CD14-positive monocyte (primary cell): ENCODE results near the gene SBF2. TPM values are rescaled to one million over a fixed set of nuclear protein-coding genes. Genes with fewer than 3 reads are reported as not detected.

Source experiments
- DNase-seq, 3 donors: peaks; one replicate each; pipeline ENCODE4 v3.0.0-alpha.2; 2011 to 2022
- H2AFZ ChIP-seq: 2 replicates; pipeline ENCODE4 v1.6.0; 2012; ENCODE audit warnings: mild to moderate bottlenecking, low read depth, low read length, inconsistent platforms; ENCODE audit not compliant: insufficient read depth, poor library complexity, severe bottlenecking
- H3K27ac ChIP-seq, 2 donors: 1 replicate in 1 of 2; 2 replicates in 1 of 2; pipeline ENCODE4 v1.5.1; 2012 to 2013; ENCODE audit warnings: low read length in 2 of 2, control low read depth in 1 of 2, inconsistent platforms in 1 of 2, low read depth in 1 of 2, mild to moderate bottlenecking in 1 of 2
- H3K27me3 ChIP-seq, 2 donors: one replicate each; pipeline versions ENCODE4 v1.6.0 to v1.6.1; 2011 to 2013; ENCODE audit warnings: low read length in 2 of 2; ENCODE audit not compliant: control insufficient read depth in 2 of 2, insufficient read depth in 2 of 2
- H3K36me3 ChIP-seq, 2 donors: replicated peaks in 1 of 2; 1 replicate in 1 of 2; 2 replicates in 1 of 2; pipeline versions ENCODE4 v1.5.1 to v1.6.1; 2012 to 2013; ENCODE audit warnings: low read length in 2 of 2, control low read depth in 1 of 2, inconsistent platforms in 1 of 2, mild to moderate bottlenecking in 1 of 2; ENCODE audit not compliant: insufficient read depth in 2 of 2, control insufficient read depth in 1 of 2
- H3K4me1 ChIP-seq, 2 donors: 1 replicate in 1 of 2; 2 replicates in 1 of 2; pipeline versions ENCODE4 v1.5.1 to v1.6.1; 2012 to 2013; ENCODE audit warnings: low read length in 2 of 2, control low read depth in 1 of 2, inconsistent platforms in 1 of 2, mild to moderate bottlenecking in 1 of 2, moderate library complexity in 1 of 2; ENCODE audit not compliant: insufficient read depth in 2 of 2, control insufficient read depth in 1 of 2
- H3K4me2 ChIP-seq: replicated peaks from 2 replicates; pipeline ENCODE3; 2012; ENCODE audit warnings: low read length, moderate library complexity, mild to moderate bottlenecking; ENCODE audit not compliant: poor library complexity, severe bottlenecking; ENCODE audit errors: extremely low read depth
- H3K4me3 ChIP-seq, 3 experiments: fragments of 200-600 bp in 1 of 3; sonication (generic) in 1 of 3; replicated peaks in 1 of 3; 1 replicate in 2 of 3; 2 replicates in 1 of 3; pipeline ENCODE4 v1.5.1; 2011 to 2013; ENCODE audit warnings: low read length in 3 of 3, mild to moderate bottlenecking in 3 of 3, control low read depth in 2 of 3, low read depth in 2 of 3, inconsistent platforms in 1 of 3, moderate library complexity in 1 of 3
- H3K79me2 ChIP-seq: 2 replicates; pipeline ENCODE4 v1.6.0; 2012; ENCODE audit warnings: mild to moderate bottlenecking, control low read depth, inconsistent platforms, low read length, moderate library complexity; ENCODE audit not compliant: insufficient read depth
- H3K9ac ChIP-seq: 2 replicates; pipeline ENCODE4 v1.6.0; 2017; ENCODE audit warnings: low read length, mild to moderate bottlenecking; ENCODE audit not compliant: insufficient read depth, poor library complexity, severe bottlenecking
- H3K9me3 ChIP-seq, 2 donors: replicated peaks in 1 of 2; 1 replicate in 1 of 2; 2 replicates in 1 of 2; pipeline versions ENCODE4 v1.5.1 to v1.6.1; 2012 to 2013; ENCODE audit warnings: low read length in 2 of 2, control low read depth in 1 of 2; ENCODE audit not compliant: control insufficient read depth in 1 of 2, insufficient read depth in 1 of 2
- H4K20me1 ChIP-seq: 2 replicates; pipeline ENCODE4 v1.6.0; 2012; ENCODE audit warnings: mild to moderate bottlenecking, low read length, control low read depth, moderate library complexity; ENCODE audit not compliant: insufficient read depth
- H3K27ac Mint-ChIP-seq, 7 donors: one replicate each; pipeline ENCODE4 v1.8.0; 2020; ENCODE audit warnings: mild to moderate bottlenecking in 7 of 7, mixed read lengths in 7 of 7, moderate library complexity in 6 of 7, inconsistent platforms in 2 of 7
- H3K27me3 Mint-ChIP-seq, 3 donors: one replicate each; pipeline ENCODE4 v1.8.0; 2021 to 2022; ENCODE audit warnings: low read depth in 3 of 3, mild to moderate bottlenecking in 3 of 3, mixed read lengths in 3 of 3, moderate library complexity in 3 of 3, inconsistent platforms in 1 of 3
- H3K36me3 Mint-ChIP-seq, 2 donors: one replicate each; pipeline ENCODE4 v1.8.0; 2020; ENCODE audit warnings: mixed read lengths in 2 of 2, inconsistent platforms in 1 of 2, mild to moderate bottlenecking in 1 of 2
- H3K4me1 Mint-ChIP-seq: one replicate; pipeline ENCODE4 v1.8.0; 2020; ENCODE audit warnings: mild to moderate bottlenecking, mixed read lengths
- H3K4me3 Mint-ChIP-seq, 2 donors: one replicate each; pipeline ENCODE4 v1.8.0; 2020; ENCODE audit warnings: mild to moderate bottlenecking in 2 of 2, mixed read lengths in 2 of 2, moderate library complexity in 1 of 2
- H3K9me3 Mint-ChIP-seq, 7 donors: one replicate each; pipeline ENCODE4 v1.8.0; 2020 to 2022; ENCODE audit warnings: mixed read lengths in 7 of 7, mild to moderate bottlenecking in 6 of 7, moderate library complexity in 6 of 7, inconsistent platforms in 2 of 7
- WGBS: methylation state at CpG from one replicate; pipeline ENCODE4 v1.1.5; 2013; ENCODE audit warnings: missing lambda C conversion rate; ENCODE audit not compliant: insufficient coverage; 5-methylcytosine and 5-hydroxymethylcytosine counted together
- intact Hi-C, 2 donors: fragments of 100-400 bp; cut with micrococcal nuclease; formaldehyde crosslinking; loops; one replicate each; pipeline versions ENCODE4 v1.15.0 to v1.15.1; 2023
- polyA plus RNA-seq, 3 donors: library from polyadenylated mRNA; depleted of rRNA in 1 of 3; unstranded in 2 of 3; stranded (reverse) in 1 of 3; fragments of 300-500 nt in 2 of 3; fragments of >200 nt in 1 of 3; fragmentation: Illumina TruSeq in 2 of 3; gene quantifications; 1 replicate in 2 of 3; 2 replicates in 1 of 3; pipeline ENCODE4 v1.2.3, GENCODE V29; 2012 to 2021
- TF ChIP-seq, protein P1 (sequence below): fragments of 200-600 bp; IDR thresholded peaks from one replicate; pipeline ENCODE4 v1.8.0; 2022; ENCODE audit warnings: antibody characterized with exemption, mild to moderate bottlenecking

The SBF2 gene
- polyA plus RNA-seq, 3 donors, result 8.9 to 30.7 (median 16.4) TPM

DNA sequence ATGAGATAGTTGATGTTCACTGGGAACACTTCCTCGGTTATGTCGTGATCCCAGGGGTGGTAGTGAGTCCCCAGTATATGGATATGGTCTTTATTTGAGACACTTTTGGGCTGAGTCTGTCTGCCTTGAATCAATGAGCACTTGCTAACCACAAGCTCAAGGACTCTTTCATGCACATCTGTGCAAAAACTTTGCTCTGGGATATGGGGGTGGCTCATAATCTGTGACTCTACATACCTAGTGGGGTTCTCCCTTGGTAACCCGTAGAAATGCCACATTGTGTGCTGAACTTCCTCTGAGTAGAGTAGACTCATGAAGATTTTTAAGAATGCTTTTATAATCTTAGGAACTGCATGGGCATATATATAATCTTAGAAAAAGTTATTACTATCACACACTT, 560.8 kb downstream of the SBF2 start:
- intact Hi-C loops, result no loop called here
- peaks cover 27 to 88% of the 10 kb centered on the region in 2 donors for H3K36me3 ChIP-seq
- no peaks in the 10 kb centered on the region for H3K4me1 ChIP-seq

DNA sequence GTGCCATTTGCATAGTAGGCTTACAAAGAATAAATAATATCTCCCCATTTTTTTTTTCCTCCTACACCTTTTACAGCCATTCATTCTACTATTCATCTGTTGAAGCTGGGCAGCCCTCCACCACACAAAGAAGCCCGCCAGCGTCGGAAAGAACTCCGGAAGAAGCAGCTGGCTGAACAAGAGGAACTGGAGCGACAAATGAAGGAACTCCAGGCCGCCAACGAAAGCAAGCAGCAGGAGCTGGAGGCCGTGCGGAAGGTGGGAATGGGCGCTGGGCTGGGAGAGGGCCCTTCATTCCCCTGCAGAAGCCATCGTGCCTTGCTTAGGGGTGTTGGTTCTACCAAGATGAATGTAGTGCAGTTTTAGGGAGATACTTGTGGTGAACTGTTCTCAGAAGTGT, 561.6 kb downstream of the SBF2 start:
- Mint-ChIP-seq H3K36me3 (peaks cover 63 to 84% of the 10 kb centered on the region in 2 donors), H3K9me3 (peaks cover 2 to 13% (median 6%) of the 10 kb centered on the region in 7 donors), H3K27ac (peak overlapping the region in 2 of 7 donors; percentile 7 to 47), H3K27me3 (no peaks in the 10 kb centered on the region), H3K4me3 (peak overlapping the region; percentile 13 to 22), H3K4me1 (peaks cover 4% of the 10 kb centered on the region)
- Histone ChIP-seq H3K27ac (no peak overlapping the region), H3K79me2 (no peaks in the 10 kb centered on the region), H3K9me3 (no peaks in the 10 kb centered on the region), H3K36me3 (peaks cover 29 to 90% of the 10 kb centered on the region in 2 donors), H3K4me1 (no peaks in the 10 kb centered on the region), H3K9ac (no peak overlapping the region), H3K4me3 (no peak overlapping the region), H3K27me3 (no peaks in the 10 kb centered on the region), H4K20me1 (peaks cover 4% of the 10 kb centered on the region), H2AFZ (no peak overlapping the region), H3K4me2 (no peak overlapping the region)
- 70% methylated on average over 11 of the region's 11 CpGs for WGBS
- DNase-seq, result no peak
- intact Hi-C loops, result no loop called here
- TF ChIP-seq, protein P1, sequence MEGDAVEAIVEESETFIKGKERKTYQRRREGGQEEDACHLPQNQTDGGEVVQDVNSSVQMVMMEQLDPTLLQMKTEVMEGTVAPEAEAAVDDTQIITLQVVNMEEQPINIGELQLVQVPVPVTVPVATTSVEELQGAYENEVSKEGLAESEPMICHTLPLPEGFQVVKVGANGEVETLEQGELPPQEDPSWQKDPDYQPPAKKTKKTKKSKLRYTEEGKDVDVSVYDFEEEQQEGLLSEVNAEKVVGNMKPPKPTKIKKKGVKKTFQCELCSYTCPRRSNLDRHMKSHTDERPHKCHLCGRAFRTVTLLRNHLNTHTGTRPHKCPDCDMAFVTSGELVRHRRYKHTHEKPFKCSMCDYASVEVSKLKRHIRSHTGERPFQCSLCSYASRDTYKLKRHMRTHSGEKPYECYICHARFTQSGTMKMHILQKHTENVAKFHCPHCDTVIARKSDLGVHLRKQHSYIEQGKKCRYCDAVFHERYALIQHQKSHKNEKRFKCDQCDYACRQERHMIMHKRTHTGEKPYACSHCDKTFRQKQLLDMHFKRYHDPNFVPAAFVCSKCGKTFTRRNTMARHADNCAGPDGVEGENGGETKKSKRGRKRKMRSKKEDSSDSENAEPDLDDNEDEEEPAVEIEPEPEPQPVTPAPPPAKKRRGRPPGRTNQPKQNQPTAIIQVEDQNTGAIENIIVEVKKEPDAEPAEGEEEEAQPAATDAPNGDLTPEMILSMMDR, result no peak

More for the DNA sequence above, 560.8 kb downstream of the SBF2 start:
- Histone ChIP-seq H3K79me2 (no peaks in the 10 kb centered on the region), H3K4me3 (no peak overlapping the region), H3K27me3 (no peaks in the 10 kb centered on the region), H3K9me3 (no peaks in the 10 kb centered on the region), H3K27ac (no peak overlapping the region), H2AFZ (no peak overlapping the region), H4K20me1 (peaks cover 4% of the 10 kb centered on the region), H3K4me2 (no peak overlapping the region), H3K9ac (no peak overlapping the region)
- Mint-ChIP-seq H3K36me3 (peaks cover 60 to 84% of the 10 kb centered on the region in 2 donors), H3K9me3 (peaks cover 2 to 13% (median 6%) of the 10 kb centered on the region in 7 donors), H3K4me3 (no peak overlapping the region), H3K4me1 (peaks cover 7% of the 10 kb centered on the region), H3K27me3 (no peaks in the 10 kb centered on the region), H3K27ac (no peak overlapping the region)
- no CpG with 5 or more reads among the region's 3 CpGs for WGBS
- DNase-seq, result no peak
- TF ChIP-seq, protein P1, result no peak
